Measurements from ENCODE around the gene AFG3L2.

DNA sequence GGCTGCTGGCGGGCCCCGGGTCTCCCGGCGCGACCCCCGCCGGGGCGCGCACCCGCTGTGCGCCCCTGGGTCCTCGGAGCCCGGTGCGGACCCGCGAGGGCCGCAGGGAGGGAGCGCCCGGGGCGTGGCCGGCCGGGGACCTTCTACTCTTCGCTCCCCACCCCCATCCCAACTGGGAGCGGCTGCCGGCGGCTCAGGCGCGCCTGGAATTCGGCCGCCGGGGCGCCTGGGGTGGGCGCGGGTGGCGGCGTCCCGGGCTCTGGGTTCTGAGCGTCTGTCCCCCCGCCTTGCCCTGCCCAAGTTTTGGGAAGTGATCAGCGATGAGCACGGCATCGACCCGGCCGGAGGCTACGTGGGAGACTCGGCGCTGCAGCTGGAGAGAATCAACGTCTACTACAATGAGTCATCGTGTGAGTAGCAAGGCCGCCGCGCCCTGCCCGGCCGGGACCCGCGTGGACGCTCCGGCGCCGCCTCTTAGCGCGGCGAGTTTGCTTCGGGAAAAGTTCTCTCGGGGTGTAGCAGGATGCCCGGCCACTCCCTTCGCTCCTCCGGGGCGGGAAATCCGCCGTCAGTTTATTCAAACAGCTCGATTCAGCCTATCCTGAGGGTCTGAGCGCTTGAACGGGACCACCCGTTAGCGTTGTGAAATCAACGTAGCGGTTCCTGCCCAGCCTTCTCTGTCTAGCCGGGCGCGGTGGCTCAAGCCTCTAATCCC is 68.5 kb downstream of the AFG3L2 start:
- TF ChIP-seq MAX (IDR thresholded peaks at IDR 0.05; ENCODE audit: low read depth, low read length) (peak; percentile 23; the same call in 1 of the 2 replicates), CTCF (IDR thresholded peaks at IDR 0.05; ENCODE audit: low read depth, low read length) (no peak), POLR2A (IDR thresholded peaks at IDR 0.05; ENCODE audit: extremely low read depth, insufficient read length) (no peak)

Data from NB4 (cell line).